ENCODE data around the gene PLEK2. TPM values are rescaled to one million over a fixed set of nuclear protein-coding genes. Genes with fewer than 3 reads are reported as not detected.
"Not testable (repeated sequence)": the region's sequence is repeated elsewhere in the genome, so short reads cannot be mapped to it uniquely, and the experiment has no call there.

Gene PLEK2
- 1 to 10 TPM; 2.6 to 4.1 TPM for total RNA-seq

GRCh38 chr14:67411820-67412421 lies at the start of gene PLEK2:
Gene PLEK2, minus strand, starts transcription at chr14:67412165. Its CDS starts 106 bp downstream, at chr14:67412059.
- peak; percentile 72 for DNase-seq

GRCh38 chr14:67461341-67461985 lies 49.5 kb upstream of the PLEK2 start:
- no peaks in the 10 kb centered on the region for H3K9me3 Mint-ChIP-seq
- no peaks in the 10 kb centered on the region for H3K36me3 Mint-ChIP-seq
- H3K27me3 Mint-ChIP-seq = no peaks in the 10 kb centered on the region
- H3K27ac Mint-ChIP-seq = no peak overlapping the region
- no peak for DNase-seq
- H3K4me3 Mint-ChIP-seq = no peak overlapping the region
- intact Hi-C loops (cut with micrococcal nuclease) = no loop called here
- ChIA-PET CTCF (interaction anchor here (0.6 to 1.5 kb wide), 2 partner anchors 34 to 110 kb away, joined by 3 to 4 read pairs; no protein-coding TSS in a partner anchor), POLR2A (no interaction called here)
- peaks cover 13% of the 10 kb centered on the region for H3K4me1 Mint-ChIP-seq (ENCODE audit: low read depth)

More at GRCh38 chr14:67411820-67412421, at the start of gene PLEK2:
- H3K4me3 Mint-ChIP-seq = peak within 1 kb of the TSS; percentile 53
- H3K9me3 Mint-ChIP-seq = no peaks in the 10 kb centered on the region
- ChIA-PET CTCF (interaction anchor here (1.1 to 1.3 kb wide), 3 partner anchors 11 to 52 kb away, joined by 4 to 5 read pairs (median 4); partner anchors contain the start of gene ATP6V1D), POLR2A (interaction anchor here (0.6 kb wide), 1 partner anchor 442 kb away, joined by 3 read pairs; no protein-coding TSS in a partner anchor)
- H3K4me1 Mint-ChIP-seq (ENCODE audit: low read depth) = peaks cover 14% of the 10 kb centered on the region
- peaks cover 2% of the 10 kb centered on the region for H3K27me3 Mint-ChIP-seq
- no peaks in the 10 kb centered on the region for H3K36me3 Mint-ChIP-seq
- H3K27ac Mint-ChIP-seq = no peak within 1 kb of the TSS
- intact Hi-C loops (cut with micrococcal nuclease) = no loop called here

- no peak overlapping the region for H3K27ac Mint-ChIP-seq
- no peaks in the 10 kb centered on the region for H3K36me3 Mint-ChIP-seq
- no peak overlapping the region for H3K4me3 Mint-ChIP-seq
- ChIA-PET CTCF (interaction anchor here (0.6 kb wide), 1 partner anchor 265 kb away, joined by 5 read pairs; no protein-coding TSS in a partner anchor), POLR2A (no interaction called here)
- no peaks in the 10 kb centered on the region for H3K27me3 Mint-ChIP-seq
- intact Hi-C loops (cut with micrococcal nuclease) = no loop called here
- peaks cover 10% of the 10 kb centered on the region for H3K4me1 Mint-ChIP-seq (ENCODE audit: low read depth)
- DNase-seq = no peak
- no peaks in the 10 kb centered on the region for H3K9me3 Mint-ChIP-seq
These were observed 47.4 kb upstream of the PLEK2 start for GRCh38 chr14:67459336-67459735.

GRCh38 chr14:67457782-67458181 lies 45.8 kb upstream of the PLEK2 start:
- no peak for DNase-seq
- H3K9me3 Mint-ChIP-seq = no peaks in the 10 kb centered on the region
- no peaks in the 10 kb centered on the region for H3K27me3 Mint-ChIP-seq
- ChIA-PET POLR2A (no interaction called here), CTCF (interaction anchor here (1.0 kb wide), 1 partner anchor 10 kb away, joined by 4 read pairs; no protein-coding TSS in a partner anchor)
- no peak overlapping the region for H3K4me3 Mint-ChIP-seq
- peaks cover 3% of the 10 kb centered on the region for H3K4me1 Mint-ChIP-seq (ENCODE audit: low read depth)
- no peaks in the 10 kb centered on the region for H3K36me3 Mint-ChIP-seq
- intact Hi-C loops (cut with micrococcal nuclease) = no loop called here
- H3K27ac Mint-ChIP-seq = no peak overlapping the region

DNA sequence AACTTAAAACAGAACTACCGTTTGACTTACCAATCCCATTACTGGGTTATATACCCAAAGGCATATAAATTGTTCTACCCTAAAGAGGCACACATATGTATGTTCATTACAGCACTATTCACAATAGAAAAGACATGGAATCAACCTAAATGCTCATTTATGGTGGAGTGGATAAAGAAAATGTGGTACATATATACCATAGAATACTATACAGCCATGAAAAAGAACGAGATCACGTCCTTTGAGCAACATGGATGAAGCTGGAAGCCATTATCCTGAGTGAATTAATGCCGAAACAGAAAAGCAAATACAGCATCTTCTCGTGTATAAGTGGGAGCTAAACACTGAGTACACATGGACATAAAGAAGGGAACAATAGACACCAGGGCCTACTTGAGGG lies 44.8 kb upstream of the PLEK2 start:
- Mint-ChIP-seq H3K36me3 (no peaks in the 10 kb centered on the region), H3K9me3 (no peaks in the 10 kb centered on the region), H3K27ac (no peak overlapping the region), H3K27me3 (no peaks in the 10 kb centered on the region), H3K4me1 (ENCODE audit: low read depth) (peaks cover 3% of the 10 kb centered on the region), H3K4me3 (no peak overlapping the region)
- ChIA-PET POLR2A (no interaction called here), CTCF (no interaction called here)
- intact Hi-C loops (cut with micrococcal nuclease) = no loop called here
- no peak for DNase-seq

GRCh38 chr14:67453575-67454300 lies 41.8 kb upstream of the PLEK2 start:
- Mint-ChIP-seq H3K4me3 (no peak overlapping the region), H3K4me1 (ENCODE audit: low read depth) (peaks cover 3% of the 10 kb centered on the region), H3K36me3 (no peaks in the 10 kb centered on the region), H3K27me3 (no peaks in the 10 kb centered on the region), H3K9me3 (peaks cover 5% of the 10 kb centered on the region), H3K27ac (no peak overlapping the region)
- ChIA-PET POLR2A (no interaction called here), CTCF (interaction anchor here (0.5 to 2.0 kb wide), 3 partner anchors 117 to 265 kb away, joined by 3 to 8 read pairs (median 3); no protein-coding TSS in a partner anchor)
- intact Hi-C loops (cut with micrococcal nuclease) = no loop called here
- DNase-seq = no peak

GRCh38 chr14:67451667-67452066 lies 39.7 kb upstream of the PLEK2 start:
- H3K27ac Mint-ChIP-seq; H3K36me3 Mint-ChIP-seq; H3K9me3 Mint-ChIP-seq; intact Hi-C loops (cut with micrococcal nuclease); CTCF ChIA-PET; DNase-seq; H3K4me3 Mint-ChIP-seq; H3K27me3 Mint-ChIP-seq; POLR2A ChIA-PET; H3K4me1 Mint-ChIP-seq (ENCODE audit: low read depth): not testable (repeated sequence)

DNA sequence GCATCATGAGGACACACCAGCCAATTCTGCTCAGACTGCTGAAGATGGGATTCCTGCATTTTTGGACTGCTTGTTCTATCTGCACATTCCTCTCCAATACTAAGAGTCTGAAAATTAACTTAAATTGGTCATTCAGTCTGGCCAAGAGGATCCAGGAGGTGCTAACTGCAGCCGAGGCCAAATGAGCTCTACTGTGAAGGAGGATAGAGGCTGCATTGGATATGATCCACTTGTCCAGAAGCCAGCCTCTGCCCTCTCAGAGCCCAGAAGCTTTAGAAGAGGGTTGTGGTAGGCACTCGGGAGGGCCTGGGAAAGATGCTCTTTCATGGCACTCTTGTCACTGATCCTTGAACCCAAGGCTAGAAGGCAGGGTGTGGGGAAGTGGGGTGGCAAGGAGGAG lies 37.1 kb upstream of the PLEK2 start:
- no peaks in the 10 kb centered on the region for H3K36me3 Mint-ChIP-seq
- intact Hi-C loops (cut with micrococcal nuclease) = no loop called here
- no peak overlapping the region for H3K4me3 Mint-ChIP-seq
- H3K9me3 Mint-ChIP-seq = peaks cover 5% of the 10 kb centered on the region
- no peak overlapping the region for H3K27ac Mint-ChIP-seq
- ChIA-PET CTCF (interaction anchor here (1.2 kb wide), 1 partner anchor 29 kb away, joined by 3 read pairs; no protein-coding TSS in a partner anchor), POLR2A (no interaction called here)
- no peaks in the 10 kb centered on the region for H3K4me1 Mint-ChIP-seq (ENCODE audit: low read depth)
- peaks cover 5% of the 10 kb centered on the region for H3K27me3 Mint-ChIP-seq
- DNase-seq = no peak

- intact Hi-C loops (cut with micrococcal nuclease) = no loop called here
- H3K27ac Mint-ChIP-seq = no peak overlapping the region
- H3K36me3 Mint-ChIP-seq = no peaks in the 10 kb centered on the region
- H3K9me3 Mint-ChIP-seq = peaks cover 5% of the 10 kb centered on the region
- peaks cover 7% of the 10 kb centered on the region for H3K27me3 Mint-ChIP-seq
- CTCF ChIA-PET = interaction anchor here (1.1 to 1.9 kb wide), 4 partner anchors 17 to 124 kb away, joined by 4 to 8 read pairs (median 6); no protein-coding TSS in a partner anchor
- no peak overlapping the region for H3K4me3 Mint-ChIP-seq
- no peaks in the 10 kb centered on the region for H3K4me1 Mint-ChIP-seq (ENCODE audit: low read depth)
- DNase-seq = no peak
- POLR2A ChIA-PET = no interaction called here
These were observed 35.0 kb upstream of the PLEK2 start for GRCh38 chr14:67447033-67447381.

DNA sequence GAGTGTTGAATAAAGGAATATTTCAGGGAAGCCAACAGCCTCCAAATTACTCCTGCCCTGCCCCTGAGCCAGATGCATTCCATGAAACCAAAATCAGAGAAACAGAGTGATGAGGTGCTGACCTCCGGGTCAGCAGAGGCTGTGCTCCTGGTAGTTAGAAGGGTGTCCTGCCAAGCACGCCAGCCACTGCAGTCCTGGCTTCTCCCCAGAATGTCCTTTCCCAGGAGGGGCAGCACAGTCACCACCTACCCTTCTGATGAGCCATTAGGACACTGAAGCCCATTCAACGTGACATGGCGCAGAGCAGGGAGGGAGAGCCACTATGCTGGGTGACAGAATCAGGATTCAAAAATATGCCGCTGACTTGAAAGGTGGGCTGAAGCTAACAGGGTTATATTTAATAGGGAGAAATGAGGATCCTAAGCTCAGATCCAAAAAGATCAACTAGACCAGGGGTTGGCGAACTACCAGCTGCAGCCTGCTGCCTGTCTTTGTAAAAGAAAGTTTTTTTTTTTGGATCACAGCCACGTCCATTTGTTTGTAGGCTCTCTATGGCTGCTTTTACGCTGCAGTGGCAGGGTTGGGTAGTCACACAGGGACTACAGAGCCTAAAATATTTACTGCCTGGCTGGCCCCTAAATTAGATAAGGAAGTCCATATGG lies 34.5 kb upstream of the PLEK2 start:
- POLR2A ChIA-PET = no interaction called here
- Mint-ChIP-seq H3K4me1 (ENCODE audit: low read depth) (no peaks in the 10 kb centered on the region), H3K36me3 (no peaks in the 10 kb centered on the region), H3K27ac (no peak overlapping the region), H3K27me3 (peaks cover 7% of the 10 kb centered on the region), H3K9me3 (peaks cover 5% of the 10 kb centered on the region), H3K4me3 (no peak overlapping the region)
- no peak for DNase-seq
- intact Hi-C loops (cut with micrococcal nuclease) = no loop called here
- CTCF ChIA-PET = interaction anchor here (0.7 to 1.9 kb wide), 5 partner anchors 17 to 1193 kb away, joined by 3 to 8 read pairs (median 4); no protein-coding TSS in a partner anchor

- Mint-ChIP-seq H3K36me3 (no peaks in the 10 kb centered on the region), H3K4me3 (no peak overlapping the region), H3K4me1 (ENCODE audit: low read depth) (no peaks in the 10 kb centered on the region), H3K27me3 (peaks cover 7% of the 10 kb centered on the region), H3K9me3 (no peaks in the 10 kb centered on the region), H3K27ac (no peak overlapping the region)
- CTCF ChIA-PET = interaction anchor here (1.3 to 1.8 kb wide), 2 partner anchors 17 to 126 kb away, joined by 7 to 10 read pairs; no protein-coding TSS in a partner anchor
- no peak for DNase-seq
- POLR2A ChIA-PET = interaction anchor here (0.6 kb wide), 1 partner anchor 55 kb away, joined by 3 read pairs; no protein-coding TSS in a partner anchor
- intact Hi-C loops (cut with micrococcal nuclease) = no loop called here
These were observed 32.4 kb upstream of the PLEK2 start for GRCh38 chr14:67444395-67444794.

Data from activated CD4-positive, alpha-beta memory T cell treated with anti-CD3 and anti-CD28 coated beads for 36 hours (primary cell).